ENCODE results near the gene WDR48.

DNA sequence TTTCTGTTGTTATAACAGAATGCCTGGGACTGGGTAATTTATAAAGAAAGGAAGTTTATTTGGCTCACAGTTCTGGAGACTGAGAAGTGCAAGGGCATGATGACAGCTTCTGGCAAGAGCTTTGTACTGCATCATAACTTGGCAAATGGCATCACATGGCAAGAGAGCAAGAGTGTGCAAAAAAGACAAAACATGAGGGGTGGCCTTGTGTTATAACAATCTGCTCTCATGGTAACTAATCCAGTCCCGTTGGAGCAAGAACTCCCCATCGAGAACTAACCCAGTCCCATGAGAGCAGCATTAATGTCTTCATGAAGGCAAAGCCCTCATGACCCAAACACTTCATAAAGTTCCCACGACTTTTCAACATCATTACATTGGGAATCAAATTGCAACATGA lies 23.3 kb upstream of the WDR48 start:
- TF ChIP-seq EZH2 (IDR thresholded peaks at IDR 0.05; ENCODE audit: insufficient read depth, low read length) = no peak
- TF ChIP-seq, protein P1, sequence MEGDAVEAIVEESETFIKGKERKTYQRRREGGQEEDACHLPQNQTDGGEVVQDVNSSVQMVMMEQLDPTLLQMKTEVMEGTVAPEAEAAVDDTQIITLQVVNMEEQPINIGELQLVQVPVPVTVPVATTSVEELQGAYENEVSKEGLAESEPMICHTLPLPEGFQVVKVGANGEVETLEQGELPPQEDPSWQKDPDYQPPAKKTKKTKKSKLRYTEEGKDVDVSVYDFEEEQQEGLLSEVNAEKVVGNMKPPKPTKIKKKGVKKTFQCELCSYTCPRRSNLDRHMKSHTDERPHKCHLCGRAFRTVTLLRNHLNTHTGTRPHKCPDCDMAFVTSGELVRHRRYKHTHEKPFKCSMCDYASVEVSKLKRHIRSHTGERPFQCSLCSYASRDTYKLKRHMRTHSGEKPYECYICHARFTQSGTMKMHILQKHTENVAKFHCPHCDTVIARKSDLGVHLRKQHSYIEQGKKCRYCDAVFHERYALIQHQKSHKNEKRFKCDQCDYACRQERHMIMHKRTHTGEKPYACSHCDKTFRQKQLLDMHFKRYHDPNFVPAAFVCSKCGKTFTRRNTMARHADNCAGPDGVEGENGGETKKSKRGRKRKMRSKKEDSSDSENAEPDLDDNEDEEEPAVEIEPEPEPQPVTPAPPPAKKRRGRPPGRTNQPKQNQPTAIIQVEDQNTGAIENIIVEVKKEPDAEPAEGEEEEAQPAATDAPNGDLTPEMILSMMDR (IDR thresholded peaks at IDR 0.05; ENCODE audit: insufficient read depth, low read depth, low read length) = no peak

All from astrocyte (in vitro differentiated cells and primary cell).